Endothelial cell of umbilical vein (primary cell): ENCODE results near the gene TNS1. TPM values are rescaled to one million over a fixed set of nuclear protein-coding genes. Genes with fewer than 3 reads are reported as not detected.

ENCODE experiments used
- BruUV-seq: library from RNA; stranded (reverse); fragments of 400-500 nt; replicated peaks from 2 replicates; lab custom pipeline; 2021; lab: Mats Ljungman, UMichigan
- CTCF ChIA-PET: fragments of 300-600, 350-600 bp; sonication (Branson Sonifier 250); formaldehyde crosslinking; loops from one replicate; lab custom pipeline; 2021; ENCODE audit warnings: antibody characterized with exemption, inconsistent platforms; lab: Charles Lee
- POLR2A ChIA-PET: fragments of 300-600, 350-600 bp; sonication (Branson Sonifier 250); formaldehyde crosslinking; loops from one replicate; lab custom pipeline; 2021; ENCODE audit warnings: antibody characterized with exemption, inconsistent platforms; lab: Charles Lee
- DNase-seq: peaks from one replicate; pipeline ENCODE4 v3.0.0-alpha.2; 2011; ENCODE audit warnings: low read depth, low spot score
- FAIRE-seq: peaks from 2 replicates; lab custom pipeline; 2011; peaks lifted over from hg19 to GRCh38; lab: Jason Lieb, UNC
- H2AFZ ChIP-seq: 2 replicates; pipeline ENCODE4 v1.6.0; 2012; ENCODE audit warnings: low read depth, low read length, control low read depth, inconsistent platforms
- H3K27ac ChIP-seq: 2 replicates; pipeline ENCODE4 v1.5.1; 2011; ENCODE audit warnings: low read depth, mild to moderate bottlenecking, control low read depth, low read length, moderate library complexity; ENCODE audit not compliant: insufficient read depth
- H3K27me3 ChIP-seq, 2 experiments: 2 replicates each; pipeline versions ENCODE4 v1.6.0 to v1.6.1; 2011; ENCODE audit warnings: low read length in 2 of 2, mixed read lengths in 1 of 2; ENCODE audit not compliant: control insufficient read depth in 2 of 2, insufficient read depth in 2 of 2
- H3K36me3 ChIP-seq, 2 experiments: 2 replicates in 1 of 2; 3 replicates in 1 of 2; pipeline ENCODE4 v1.5.1; 2011; ENCODE audit warnings: low read length in 2 of 2, mild to moderate bottlenecking in 1 of 2, moderate library complexity in 1 of 2; ENCODE audit not compliant: control insufficient read depth in 2 of 2, insufficient read depth in 2 of 2; ENCODE audit errors: extremely low read depth in 1 of 2
- H3K4me1 ChIP-seq: 3 replicates; pipeline ENCODE4 v1.5.1; 2011; ENCODE audit warnings: mild to moderate bottlenecking, low read length; ENCODE audit not compliant: control insufficient read depth, insufficient read depth; ENCODE audit errors: extremely low read depth
- H3K4me2 ChIP-seq: 2 replicates; pipeline ENCODE4 v1.6.1; 2011; ENCODE audit warnings: low read length, control low read depth, mixed read lengths; ENCODE audit not compliant: insufficient read depth
- H3K4me3 ChIP-seq, 3 experiments: fragments of 200-600 bp in 1 of 3; sonication (generic), shearing (Covaris generic) in 1 of 3; replicated peaks in 1 of 3; 2 replicates each; pipeline ENCODE4 v1.5.1; 2011 to 2016; ENCODE audit warnings: control low read depth in 3 of 3, low read length in 3 of 3, mild to moderate bottlenecking in 2 of 3, inconsistent platforms in 1 of 3, low read depth in 1 of 3, moderate library complexity in 1 of 3; ENCODE audit not compliant: insufficient read depth in 1 of 3
- H3K79me2 ChIP-seq: 2 replicates; pipeline ENCODE4 v1.6.0; 2012; ENCODE audit warnings: low read length, inconsistent platforms; ENCODE audit not compliant: control insufficient read depth, insufficient read depth
- H3K9ac ChIP-seq: replicated peaks from 2 replicates; pipeline ENCODE3; 2011; ENCODE audit warnings: low read length, control low read depth; ENCODE audit not compliant: insufficient read depth; ENCODE audit errors: extremely low read depth
- H3K9me1 ChIP-seq: replicated peaks from 3 replicates; pipeline ENCODE4 v1.6.0; 2011; ENCODE audit warnings: mild to moderate bottlenecking, low read length; ENCODE audit not compliant: control insufficient read depth, insufficient read depth; ENCODE audit errors: extremely low read depth
- H3K9me3 ChIP-seq: replicated peaks from 2 replicates; pipeline ENCODE4 v1.5.1; 2012; ENCODE audit warnings: low read length, inconsistent platforms; ENCODE audit not compliant: control insufficient read depth, insufficient read depth
- H4K20me1 ChIP-seq: replicated peaks from 2 replicates; pipeline ENCODE3; 2011; ENCODE audit warnings: mild to moderate bottlenecking, low read length; ENCODE audit not compliant: control insufficient read depth, insufficient read depth; ENCODE audit errors: extremely low read depth
- EZH2 ChIP-seq: IDR thresholded peaks from 2 replicates; pipeline ENCODE4 v1.6.1; 2012; ENCODE audit warnings: borderline replicate concordance, low read depth, mild to moderate bottlenecking, moderate library complexity, low read length, inconsistent platforms; ENCODE audit not compliant: severe bottlenecking
- FOS ChIP-seq: IDR thresholded peaks from 2 replicates; pipeline ENCODE4 v1.6.1; 2011; ENCODE audit warnings: mild to moderate bottlenecking, low read length, moderate library complexity, borderline replicate concordance; ENCODE audit not compliant: insufficient read depth
- GATA2 ChIP-seq: IDR thresholded peaks from 2 replicates; pipeline ENCODE4 v1.7.0; 2011; ENCODE audit warnings: low read depth, mild to moderate bottlenecking, moderate library complexity, mixed read lengths, low read length; ENCODE audit not compliant: insufficient read length, insufficient read depth
- JUN ChIP-seq: IDR thresholded peaks from 2 replicates; pipeline ENCODE4 v1.6.1; 2011; ENCODE audit warnings: borderline replicate concordance, low read depth; ENCODE audit not compliant: insufficient read length, insufficient read depth
- MYC ChIP-seq: IDR thresholded peaks from one replicate; pipeline ENCODE4 v1.6.1; 2011; ENCODE audit warnings: mild to moderate bottlenecking, low read depth, low read length
- POLR2A ChIP-seq: IDR thresholded peaks from 2 replicates; pipeline ENCODE4 v1.6.1; 2012; ENCODE audit warnings: low read depth, mild to moderate bottlenecking, control low read depth, low read length
- POLR2AphosphoS5 ChIP-seq: IDR thresholded peaks from 2 replicates; pipeline ENCODE4 v1.6.1; 2012; ENCODE audit warnings: low read depth, mild to moderate bottlenecking, control low read depth, low read length, moderate library complexity; ENCODE audit not compliant: insufficient read depth
- dilution Hi-C: fragments of 300-500 bp; cut with MboI; formaldehyde crosslinking; loops from one replicate; pipeline ENCODE4 v1.15.0; 2019; ENCODE audit warnings: low sequenced_read_pairs; ENCODE audit not compliant: extremely low pct_ligation_motif_present
- intact Hi-C: fragments of 100-400 bp; cut with micrococcal nuclease; formaldehyde crosslinking; loops from one replicate; pipeline ENCODE4 v1.10.0; 2022
- polyA plus RNA-seq, 4 experiments: library from polyadenylated mRNA; depleted of rRNA in 3 of 4; stranded (reverse) in 3 of 4; unstranded in 1 of 4; fragments of >200 nt; gene quantifications; 2 replicates each; pipeline versions ENCODE4 v1.2.1 to v1.2.3, GENCODE V29; 2011 to 2012; ENCODE audit warnings: missing spikeins in 1 of 4
- total RNA-seq: library from RNA; stranded (reverse); gene quantifications from 2 replicates; pipeline ENCODE4 v1.2.3, GENCODE V29; 2021
- TF ChIP-seq, protein P1 (sequence below): IDR thresholded peaks from 2 replicates; pipeline ENCODE4 v1.6.1; 2011; ENCODE audit not compliant: insufficient read depth, insufficient read length
- TF ChIP-seq, protein P2 (sequence below), 2 donors: IDR thresholded peaks; 1 replicate in 1 of 2; 2 replicates in 1 of 2; pipeline ENCODE4 v1.5.1; 2011; ENCODE audit warnings: low read length in 2 of 2, mild to moderate bottlenecking in 2 of 2, moderate library complexity in 2 of 2, control low read depth in 1 of 2, inconsistent platforms in 1 of 2, low read depth in 1 of 2; ENCODE audit not compliant: insufficient read depth in 1 of 2; ENCODE audit errors: extremely low read depth in 1 of 2

TNS1 gene
- total and polyA plus RNA-seq, 2 donors (not counting 3 experiments of a cell fraction or from before 2014, with no cell fraction given), result 11.0 to 52.1 TPM

DNA sequence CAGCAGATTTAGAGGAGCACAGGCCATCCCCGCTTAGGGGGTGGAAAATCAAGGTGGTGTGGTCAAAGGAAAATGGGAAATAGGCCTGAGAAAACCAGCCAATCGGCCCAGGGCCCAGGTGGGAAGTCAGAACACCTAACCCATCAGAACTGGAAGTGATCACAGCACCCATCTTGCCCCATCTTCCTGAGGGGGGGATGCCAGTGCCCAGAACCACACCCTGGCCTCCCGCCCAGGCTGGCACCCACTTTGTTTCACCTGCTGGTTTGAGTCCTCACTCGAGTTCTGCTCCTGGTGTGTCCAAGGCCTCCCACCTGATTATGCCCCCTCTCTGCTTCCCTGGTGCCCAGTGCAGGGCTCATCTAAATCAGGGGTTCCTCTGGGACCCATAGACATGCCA, 174.5 kb downstream of the TNS1 start:
- no TSS peak for BruUV-seq
- CTCF ChIA-PET, result interaction anchor here (1.3 kb wide), 1 partner anchor 42 kb away, joined by 4 read pairs; no protein-coding TSS in a partner anchor
- intact Hi-C loops, result no loop called here

More for the DNA sequence above, 174.5 kb downstream of the TNS1 start:
- POLR2A ChIA-PET, result no interaction called here
- H3K79me2 ChIP-seq, result no peaks in the 10 kb centered on the region
- H4K20me1 ChIP-seq, result no peaks in the 10 kb centered on the region
- no peaks in the 10 kb centered on the region for H3K27me3 ChIP-seq
- H3K27ac ChIP-seq, result no peak overlapping the region
- TF ChIP-seq POLR2AphosphoS5 (no peak), FOS (no peak), MYC (no peak), EZH2 (no peak), GATA2 (no peak), POLR2A (no peak), JUN (no peak)
- TF ChIP-seq, protein P1, sequence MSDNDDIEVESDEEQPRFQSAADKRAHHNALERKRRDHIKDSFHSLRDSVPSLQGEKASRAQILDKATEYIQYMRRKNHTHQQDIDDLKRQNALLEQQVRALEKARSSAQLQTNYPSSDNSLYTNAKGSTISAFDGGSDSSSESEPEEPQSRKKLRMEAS, result no peak
- TF ChIP-seq, protein P2, sequence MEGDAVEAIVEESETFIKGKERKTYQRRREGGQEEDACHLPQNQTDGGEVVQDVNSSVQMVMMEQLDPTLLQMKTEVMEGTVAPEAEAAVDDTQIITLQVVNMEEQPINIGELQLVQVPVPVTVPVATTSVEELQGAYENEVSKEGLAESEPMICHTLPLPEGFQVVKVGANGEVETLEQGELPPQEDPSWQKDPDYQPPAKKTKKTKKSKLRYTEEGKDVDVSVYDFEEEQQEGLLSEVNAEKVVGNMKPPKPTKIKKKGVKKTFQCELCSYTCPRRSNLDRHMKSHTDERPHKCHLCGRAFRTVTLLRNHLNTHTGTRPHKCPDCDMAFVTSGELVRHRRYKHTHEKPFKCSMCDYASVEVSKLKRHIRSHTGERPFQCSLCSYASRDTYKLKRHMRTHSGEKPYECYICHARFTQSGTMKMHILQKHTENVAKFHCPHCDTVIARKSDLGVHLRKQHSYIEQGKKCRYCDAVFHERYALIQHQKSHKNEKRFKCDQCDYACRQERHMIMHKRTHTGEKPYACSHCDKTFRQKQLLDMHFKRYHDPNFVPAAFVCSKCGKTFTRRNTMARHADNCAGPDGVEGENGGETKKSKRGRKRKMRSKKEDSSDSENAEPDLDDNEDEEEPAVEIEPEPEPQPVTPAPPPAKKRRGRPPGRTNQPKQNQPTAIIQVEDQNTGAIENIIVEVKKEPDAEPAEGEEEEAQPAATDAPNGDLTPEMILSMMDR (IDR thresholded peaks at IDR 0.05; ENCODE audit: extremely low read depth in 1 of 2, insufficient read depth in 1 of 2, low read depth in 1 of 2, low read length in 2 of 2), result no peak
- H3K36me3 ChIP-seq, result peaks cover 0 to 15% of the 10 kb centered on the region in 2 experiments
- dilution Hi-C loops, result no loop called here
- no peak overlapping the region for H3K4me3 ChIP-seq
- no peaks in the 10 kb centered on the region for H3K9me3 ChIP-seq
- H3K9me1 ChIP-seq, result no peaks in the 10 kb centered on the region
- H2AFZ ChIP-seq, result no peak overlapping the region
- H3K9ac ChIP-seq, result no peak overlapping the region
- FAIRE-seq (no peak), DNase-seq (no peak)
- H3K4me2 ChIP-seq, result no peak overlapping the region
- no peaks in the 10 kb centered on the region for H3K4me1 ChIP-seq
